Epithelial cell of proximal tubule (primary cell): ENCODE measurements around the gene PLCL1. TPM values are rescaled to one million over a fixed set of nuclear protein-coding genes. Genes with fewer than 3 reads are reported as not detected.

Experiments
- DNase-seq: peaks from one replicate; pipeline ENCODE4 v3.0.0-alpha.2; 2011; ENCODE audit warnings: low read depth
- H3K4me3 ChIP-seq: 2 replicates; pipeline ENCODE4 v1.5.1; 2011; ENCODE audit warnings: low read depth, mild to moderate bottlenecking, low read length
- CTCF ChIP-seq: conservative IDR thresholded peaks from 2 replicates; pipeline ENCODE4 v1.5.1; 2012; ENCODE audit warnings: low read depth, mild to moderate bottlenecking, low read length
- total RNA-seq: library from RNA; depleted of rRNA; stranded (reverse); fragments of >200 nt; gene quantifications from 2 replicates; pipeline ENCODE4 v1.2.3, GENCODE V29; 2015

Gene PLCL1
- total RNA-seq, 1 donor from 2014 or later, result not detected

DNA sequence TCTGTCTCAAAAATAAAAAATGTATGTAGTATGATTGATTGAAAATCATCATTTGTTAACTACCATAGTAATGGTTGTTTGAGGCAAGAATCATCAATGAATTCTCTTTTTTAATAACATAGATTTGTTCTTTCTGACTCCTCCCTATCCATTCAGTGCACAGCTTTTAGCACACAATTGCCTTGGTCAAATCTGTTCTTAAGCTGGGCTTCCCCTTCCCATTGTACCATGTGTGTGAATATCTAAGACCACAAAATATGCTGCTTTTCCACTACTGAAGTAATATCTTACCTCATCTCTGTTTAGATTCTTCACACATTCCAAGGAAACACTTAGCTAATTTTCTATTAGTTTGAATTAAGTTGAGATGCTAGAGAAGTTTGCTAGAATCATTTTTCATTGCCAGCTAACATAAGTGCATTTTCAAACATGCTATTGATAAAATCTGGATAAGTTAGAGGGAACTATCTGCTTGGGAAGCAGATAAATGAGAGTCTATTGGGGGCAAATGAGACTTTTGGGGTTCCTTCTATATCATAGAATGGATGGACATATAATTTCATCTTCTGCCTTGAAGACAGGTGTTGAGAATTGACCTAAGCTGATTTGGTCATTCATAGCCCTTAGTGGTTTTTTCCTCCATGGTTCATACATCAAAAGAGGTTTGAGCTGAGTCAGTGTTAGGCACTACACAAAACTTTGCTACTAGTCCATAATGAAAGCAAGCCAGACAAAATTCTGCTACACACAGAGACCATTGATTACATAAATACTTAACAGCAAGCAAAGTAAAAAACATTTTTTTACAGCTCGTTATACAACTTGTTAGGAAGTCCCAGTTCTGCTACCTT is 231.9 kb downstream of the PLCL1 start:
- DNase-seq, result no peak
- H3K4me3 ChIP-seq, result no peak overlapping the region
- TF ChIP-seq CTCF, result no peak

GRCh38 chr2:198040835-198041234 is 236.4 kb downstream of the PLCL1 start:
- H3K4me3 ChIP-seq, result no peak overlapping the region
- no peak for TF ChIP-seq CTCF
- DNase-seq, result no peak

DNA sequence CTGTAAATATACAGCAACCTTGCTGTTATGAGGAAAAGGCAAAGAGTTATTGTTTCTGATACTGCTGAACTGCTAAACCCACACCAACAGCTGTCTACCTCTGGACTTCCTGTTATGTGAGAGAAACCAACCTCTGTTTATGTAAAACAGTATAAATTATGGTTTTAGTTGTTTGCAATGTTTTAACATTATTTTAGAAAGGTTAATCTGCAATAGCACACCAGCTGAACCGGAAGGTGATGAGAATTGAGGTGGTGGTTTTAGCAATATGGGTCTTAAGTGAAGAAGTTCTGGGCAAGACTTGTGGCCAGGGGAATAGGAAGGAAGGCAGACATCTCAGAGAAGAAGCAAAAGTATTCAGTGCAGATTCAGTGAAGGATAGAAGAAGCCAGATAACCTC is 237.8 kb downstream of the PLCL1 start:
- no peak for DNase-seq
- TF ChIP-seq CTCF, result no peak

GRCh38 chr2:198044777-198045176 is 240.4 kb downstream of the PLCL1 start:
- no peak overlapping the region for H3K4me3 ChIP-seq
- no peak for TF ChIP-seq CTCF
- no peak for DNase-seq

More for the DNA sequence above, 237.8 kb downstream of the PLCL1 start:
- no peak overlapping the region for H3K4me3 ChIP-seq

- no peak overlapping the region for H3K4me3 ChIP-seq
- DNase-seq, result no peak
- TF ChIP-seq CTCF, result no peak
Observed at GRCh38 chr2:198045227-198045626, 240.8 kb downstream of the PLCL1 start.

GRCh38 chr2:198052741-198053140 is 248.3 kb downstream of the PLCL1 start:
- DNase-seq, result no peak
- no peak overlapping the region for H3K4me3 ChIP-seq
- no peak for TF ChIP-seq CTCF

- TF ChIP-seq CTCF, result no peak
- no peak overlapping the region for H3K4me3 ChIP-seq
- DNase-seq, result no peak
Observed at GRCh38 chr2:198053148-198053547, 248.8 kb downstream of the PLCL1 start.
